ENCODE data around the gene FYB1.

DNA sequence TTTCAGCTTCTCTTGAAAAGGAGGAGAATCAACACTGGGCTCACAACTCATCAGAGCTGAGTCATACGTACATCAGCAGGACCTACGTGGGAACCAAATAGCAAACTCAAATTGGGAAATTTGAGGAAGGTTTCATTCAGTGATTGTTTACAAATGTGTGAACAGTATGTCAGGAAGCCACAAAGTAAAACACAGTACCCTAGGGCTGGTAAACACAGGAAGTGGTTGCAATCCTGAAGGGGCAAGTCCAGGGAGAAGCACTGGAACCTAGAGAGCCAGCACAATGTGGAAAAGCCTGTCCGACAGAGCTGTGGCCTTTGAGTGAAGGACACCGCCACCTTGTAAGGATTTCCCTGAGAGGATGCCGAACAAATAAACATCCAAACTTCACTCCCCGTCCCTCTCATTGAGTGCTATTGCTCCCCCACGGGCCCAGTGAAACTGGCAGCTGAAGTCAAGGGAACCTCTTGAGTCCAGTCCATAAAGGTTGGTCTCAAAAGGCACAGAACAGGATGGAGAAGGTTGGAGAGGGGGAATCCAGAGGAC, 118.4 kb downstream of the FYB1 start:
- no peak for TF ChIP-seq CTCF (IDR thresholded peaks at IDR 0.05)
- TF ChIP-seq POLR2A (IDR thresholded peaks at IDR 0.05) = no peak
